ENCODE measurements around the gene ABCB4.
"Not testable (repeated sequence)": the region's sequence is repeated elsewhere in the genome, so short reads cannot be mapped to it uniquely, and the experiment has no call there.

- TF ChIP-seq CTCF, POLR2A, POLR2AphosphoS5 (IDR thresholded peaks at IDR 0.05): not testable (repeated sequence)
These were observed 10.0 kb downstream of the ABCB4 start for GRCh38 chr7:87465534-87465880.
